WTC11 (cell line): ENCODE results near the gene WRAP53. TPM values are rescaled to one million over a fixed set of nuclear protein-coding genes. Genes with fewer than 3 reads are reported as not detected.

ENCODE experiments used
- ATAC-seq: fragments of 200-7000 bp; cut with Tn5 transposase; 2 replicates; pipeline ENCODE4 v1.10.0; 2021; ENCODE audit warnings: mild to moderate bottlenecking, moderate library complexity
- CTCF ChIA-PET: fragments of 300-600 bp; sonication (Branson Sonifier 250); formaldehyde crosslinking; loops from one replicate; lab custom pipeline; 2021; ENCODE audit warnings: antibody characterized with exemption; lab: Charles Lee
- POLR2A ChIA-PET: fragments of 350-600 bp; sonication (Branson Sonifier 250); formaldehyde crosslinking; loops from one replicate; lab custom pipeline; 2021; ENCODE audit warnings: antibody characterized with exemption; lab: Charles Lee
- DNase-seq: peaks from one replicate; pipeline ENCODE4 v3.0.0; 2021; ENCODE audit warnings: low spot score
- H3K27ac Mint-ChIP-seq: 2 replicates; pipeline ENCODE4 v1.8.0; 2021; ENCODE audit warnings: mixed read lengths
- H3K27me3 Mint-ChIP-seq: 2 replicates; pipeline ENCODE4 v1.8.0; 2021; ENCODE audit warnings: low read depth, mild to moderate bottlenecking, moderate library complexity, mixed read lengths
- H3K36me3 Mint-ChIP-seq: 2 replicates; pipeline ENCODE4 v1.8.0; 2021; ENCODE audit warnings: mixed read lengths
- H3K4me1 Mint-ChIP-seq: 2 replicates; pipeline ENCODE4 v1.8.0; 2022; ENCODE audit warnings: mixed read lengths
- H3K4me3 Mint-ChIP-seq: 2 replicates; pipeline ENCODE4 v1.8.0; 2021; ENCODE audit warnings: mild to moderate bottlenecking, moderate library complexity, mixed read lengths
- H3K9me3 Mint-ChIP-seq: 2 replicates; pipeline ENCODE4 v1.8.0; 2021; ENCODE audit warnings: mixed read lengths
- E2F1 ChIP-seq: sonication (generic); formaldehyde crosslinking; IDR thresholded peaks from 2 replicates; pipeline ENCODE4 v1.8.0; 2022; ENCODE audit warnings: mild to moderate bottlenecking, missing genetic modification reagents
- EMX1 ChIP-seq: fragments of 250-450 bp; sonication (Bioruptor Pico); IDR thresholded peaks from 2 replicates; pipeline ENCODE4 v1.8.0; 2021; ENCODE audit warnings: mild to moderate bottlenecking
- ETV6 ChIP-seq: sonication (generic); formaldehyde crosslinking; IDR thresholded peaks from 2 replicates; pipeline ENCODE4 v1.8.1; 2022; ENCODE audit warnings: mild to moderate bottlenecking, missing genetic modification reagents
- FOXJ3 ChIP-seq: sonication (generic); formaldehyde crosslinking; IDR thresholded peaks from 2 replicates; pipeline ENCODE4 v1.9.0; 2021; ENCODE audit warnings: missing genetic modification reagents, mild to moderate bottlenecking, borderline replicate concordance
- GTF2I ChIP-seq: fragments of 250-450 bp; sonication (Bioruptor Pico); conservative IDR thresholded peaks from 2 replicates; pipeline ENCODE4 v1.4.0; 2021; ENCODE audit warnings: mild to moderate bottlenecking
- IRF1 ChIP-seq: sonication (generic); formaldehyde crosslinking; IDR thresholded peaks from 2 replicates; pipeline ENCODE4 v1.8.0; 2023; ENCODE audit warnings: missing genetic modification reagents
- KAT7 ChIP-seq: sonication (generic); formaldehyde crosslinking; IDR thresholded peaks from 2 replicates; pipeline ENCODE4 v1.8.1; 2023; ENCODE audit warnings: missing genetic modification reagents, mild to moderate bottlenecking, borderline replicate concordance
- MAX ChIP-seq: sonication (generic); formaldehyde crosslinking; IDR thresholded peaks from 2 replicates; pipeline ENCODE4 v1.8.0; 2022; ENCODE audit warnings: mild to moderate bottlenecking, missing genetic modification reagents
- PRRX2 ChIP-seq: fragments of 250-450 bp; sonication (Bioruptor Pico); IDR thresholded peaks from 2 replicates; pipeline ENCODE4 v1.8.0; 2021; ENCODE audit warnings: mild to moderate bottlenecking
- RORB ChIP-seq: fragments of 250-450 bp; sonication (Bioruptor Pico); IDR thresholded peaks from 2 replicates; pipeline ENCODE4 v1.9.0; 2021; ENCODE audit warnings: mild to moderate bottlenecking
- TEAD4 ChIP-seq: sonication (generic); formaldehyde crosslinking; IDR thresholded peaks from 2 replicates; pipeline ENCODE4 v1.8.0; 2022; ENCODE audit warnings: mild to moderate bottlenecking, missing genetic modification reagents
- USF2 ChIP-seq: sonication (generic); formaldehyde crosslinking; IDR thresholded peaks from 2 replicates; pipeline ENCODE4 v1.8.1; 2023; ENCODE audit warnings: mild to moderate bottlenecking, missing genetic modification reagents, moderate library complexity
- ZNF121 ChIP-seq: sonication (generic); formaldehyde crosslinking; IDR thresholded peaks from 2 replicates; pipeline ENCODE4 v1.8.0; 2023; ENCODE audit warnings: missing genetic modification reagents
- ZNF138 ChIP-seq: sonication (generic); formaldehyde crosslinking; conservative IDR thresholded peaks from 2 replicates; pipeline ENCODE4 v1.8.1; 2022; ENCODE audit warnings: mild to moderate bottlenecking, moderate library complexity, missing genetic modification reagents
- ZNF219 ChIP-seq: sonication (generic); formaldehyde crosslinking; IDR thresholded peaks from 2 replicates; pipeline ENCODE4 v1.8.0; 2023; ENCODE audit warnings: missing genetic modification reagents, mild to moderate bottlenecking, borderline replicate concordance
- ZNF232 ChIP-seq: sonication (generic); formaldehyde crosslinking; IDR thresholded peaks from 2 replicates; pipeline ENCODE4 v1.8.0; 2022; ENCODE audit warnings: mild to moderate bottlenecking, missing genetic modification reagents
- ZNF263 ChIP-seq: sonication (generic); formaldehyde crosslinking; IDR thresholded peaks from 2 replicates; pipeline ENCODE4 v1.8.1; 2022; ENCODE audit warnings: low read depth, mild to moderate bottlenecking, moderate library complexity, missing genetic modification reagents
- ZNF416 ChIP-seq: fragments of 250-450 bp; sonication (Bioruptor Pico); IDR thresholded peaks from 2 replicates; pipeline ENCODE4 v1.9.0; 2021; ENCODE audit warnings: mild to moderate bottlenecking, inconsistent platforms
- ZNF425 ChIP-seq: fragments of 250-450 bp; sonication (Bioruptor Pico); conservative IDR thresholded peaks from 2 replicates; pipeline ENCODE4 v1.9.0; 2021; ENCODE audit warnings: mild to moderate bottlenecking
- ZSCAN18 ChIP-seq: fragments of 250-450 bp; sonication (Bioruptor Pico); IDR thresholded peaks from 2 replicates; pipeline ENCODE4 v2.1.2; 2022; ENCODE audit warnings: mild to moderate bottlenecking, moderate library complexity
- total RNA-seq: library from RNA; stranded (reverse); gene quantifications from 3 replicates; pipeline ENCODE4 v1.2.3, GENCODE V29; 2021
- TF ChIP-seq, protein P1 (sequence below): sonication (generic); formaldehyde crosslinking; IDR thresholded peaks from 2 replicates; pipeline ENCODE4 v1.8.1; 2023; ENCODE audit warnings: mild to moderate bottlenecking, missing genetic modification reagents, moderate library complexity
- TF ChIP-seq, protein P2 (sequence below): sonication (generic); formaldehyde crosslinking; IDR thresholded peaks from 2 replicates; pipeline ENCODE4 v1.8.0; 2023; ENCODE audit warnings: missing genetic modification reagents, mild to moderate bottlenecking, borderline replicate concordance
- TF ChIP-seq, protein P3 (sequence below): sonication (generic); formaldehyde crosslinking; IDR thresholded peaks from 2 replicates; pipeline ENCODE4 v1.8.1; 2022; ENCODE audit warnings: low read depth, mild to moderate bottlenecking, moderate library complexity, missing genetic modification reagents, borderline replicate concordance

Gene WRAP53
- total RNA-seq, 1 experiment from 2014 or later = 37.2 TPM

GRCh38 chr17:7717756-7718350, 29.6 kb downstream of the WRAP53 start:
- Mint-ChIP-seq H3K27ac (no peak overlapping the region), H3K4me3 (peak overlapping the region; percentile 83), H3K4me1 (peaks cover 34% of the 10 kb centered on the region), H3K36me3 (no peaks in the 10 kb centered on the region), H3K9me3 (no peaks in the 10 kb centered on the region), H3K27me3 (peaks cover 44% of the 10 kb centered on the region)
- no peak for TF ChIP-seq E2F1 (CRISPR knock-in tag)
- no peak for TF ChIP-seq ZSCAN18 (CRISPR knock-in tag)
- TF ChIP-seq PRRX2 (CRISPR knock-in tag) = no peak
- no peak for TF ChIP-seq ETV6 (CRISPR knock-in tag)
- no peak for TF ChIP-seq GTF2I (CRISPR knock-in tag)
- TF ChIP-seq ZNF138 (CRISPR knock-in tag) = no peak
- no peak for TF ChIP-seq ZNF425 (CRISPR knock-in tag)
- no peak for TF ChIP-seq TEAD4
- TF ChIP-seq MAX = no peak
- TF ChIP-seq KAT7 (CRISPR knock-in tag) = no peak
- no peak for TF ChIP-seq RORB
- no peak for TF ChIP-seq ZNF121 (CRISPR knock-in tag)
- TF ChIP-seq ZNF263 (CRISPR knock-in tag) = no peak
- no peak for TF ChIP-seq ZNF232 (CRISPR knock-in tag)
- TF ChIP-seq EMX1 (CRISPR knock-in tag) = no peak
- TF ChIP-seq, protein P1, sequence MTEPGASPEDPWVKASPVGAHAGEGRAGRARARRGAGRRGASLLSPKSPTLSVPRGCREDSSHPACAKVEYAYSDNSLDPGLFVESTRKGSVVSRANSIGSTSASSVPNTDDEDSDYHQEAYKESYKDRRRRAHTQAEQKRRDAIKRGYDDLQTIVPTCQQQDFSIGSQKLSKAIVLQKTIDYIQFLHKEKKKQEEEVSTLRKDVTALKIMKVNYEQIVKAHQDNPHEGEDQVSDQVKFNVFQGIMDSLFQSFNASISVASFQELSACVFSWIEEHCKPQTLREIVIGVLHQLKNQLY (CRISPR knock-in tag) = no peak
- no peak for TF ChIP-seq ZNF416 (CRISPR knock-in tag)
- ChIA-PET CTCF (interaction anchor here (0.6 to 8.0 kb wide), 12 partner anchors 12 to 134 kb away, joined by 3 to 120 read pairs (median 10); partner anchors contain the start of genes EFNB3, FXR2, MPDU1 and SOX15), POLR2A (interaction anchor here (1.2 to 2.3 kb wide), 5 partner anchors 13 to 139 kb away, joined by 4 to 18 read pairs (median 7); partner anchors contain the start of genes EFNB3, NAA38, SAT2 and TP53)
- no peak for DNase-seq
- no peak for ATAC-seq

DNA sequence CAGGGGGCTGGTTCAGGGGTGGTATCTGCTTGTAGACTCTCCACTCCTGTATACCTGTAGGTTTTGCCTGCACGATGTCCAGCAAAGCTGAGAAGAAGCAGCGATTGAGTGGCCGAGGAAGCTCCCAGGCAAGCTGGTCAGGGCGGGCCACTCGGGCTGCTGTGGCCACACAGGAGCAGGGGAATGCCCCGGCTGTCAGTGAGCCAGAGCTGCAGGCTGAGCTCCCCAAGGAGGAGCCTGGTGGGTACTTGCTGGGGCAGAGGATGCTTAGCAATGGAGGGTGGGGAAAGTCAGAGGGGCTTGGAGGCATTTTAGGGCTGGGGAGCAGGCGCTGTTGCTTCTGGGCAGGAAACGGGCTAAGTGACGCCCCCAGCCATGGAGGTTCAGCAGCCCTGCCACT, 31.4 kb downstream of the WRAP53 start:
- Mint-ChIP-seq H3K4me1 (peaks cover 35% of the 10 kb centered on the region), H3K27me3 (peaks cover 39% of the 10 kb centered on the region), H3K27ac (no peak overlapping the region), H3K36me3 (no peaks in the 10 kb centered on the region), H3K9me3 (no peaks in the 10 kb centered on the region), H3K4me3 (no peak overlapping the region)
- ChIA-PET POLR2A (no interaction called here), CTCF (no interaction called here)
- ATAC-seq (no peak), DNase-seq (no peak)
- no peak for TF ChIP-seq KAT7 (CRISPR knock-in tag)
- TF ChIP-seq FOXJ3 = no peak
- no peak for TF ChIP-seq IRF1 (CRISPR knock-in tag)
- TF ChIP-seq ZNF219 (CRISPR knock-in tag) = no peak
- no peak for TF ChIP-seq USF2
- TF ChIP-seq, protein P2, sequence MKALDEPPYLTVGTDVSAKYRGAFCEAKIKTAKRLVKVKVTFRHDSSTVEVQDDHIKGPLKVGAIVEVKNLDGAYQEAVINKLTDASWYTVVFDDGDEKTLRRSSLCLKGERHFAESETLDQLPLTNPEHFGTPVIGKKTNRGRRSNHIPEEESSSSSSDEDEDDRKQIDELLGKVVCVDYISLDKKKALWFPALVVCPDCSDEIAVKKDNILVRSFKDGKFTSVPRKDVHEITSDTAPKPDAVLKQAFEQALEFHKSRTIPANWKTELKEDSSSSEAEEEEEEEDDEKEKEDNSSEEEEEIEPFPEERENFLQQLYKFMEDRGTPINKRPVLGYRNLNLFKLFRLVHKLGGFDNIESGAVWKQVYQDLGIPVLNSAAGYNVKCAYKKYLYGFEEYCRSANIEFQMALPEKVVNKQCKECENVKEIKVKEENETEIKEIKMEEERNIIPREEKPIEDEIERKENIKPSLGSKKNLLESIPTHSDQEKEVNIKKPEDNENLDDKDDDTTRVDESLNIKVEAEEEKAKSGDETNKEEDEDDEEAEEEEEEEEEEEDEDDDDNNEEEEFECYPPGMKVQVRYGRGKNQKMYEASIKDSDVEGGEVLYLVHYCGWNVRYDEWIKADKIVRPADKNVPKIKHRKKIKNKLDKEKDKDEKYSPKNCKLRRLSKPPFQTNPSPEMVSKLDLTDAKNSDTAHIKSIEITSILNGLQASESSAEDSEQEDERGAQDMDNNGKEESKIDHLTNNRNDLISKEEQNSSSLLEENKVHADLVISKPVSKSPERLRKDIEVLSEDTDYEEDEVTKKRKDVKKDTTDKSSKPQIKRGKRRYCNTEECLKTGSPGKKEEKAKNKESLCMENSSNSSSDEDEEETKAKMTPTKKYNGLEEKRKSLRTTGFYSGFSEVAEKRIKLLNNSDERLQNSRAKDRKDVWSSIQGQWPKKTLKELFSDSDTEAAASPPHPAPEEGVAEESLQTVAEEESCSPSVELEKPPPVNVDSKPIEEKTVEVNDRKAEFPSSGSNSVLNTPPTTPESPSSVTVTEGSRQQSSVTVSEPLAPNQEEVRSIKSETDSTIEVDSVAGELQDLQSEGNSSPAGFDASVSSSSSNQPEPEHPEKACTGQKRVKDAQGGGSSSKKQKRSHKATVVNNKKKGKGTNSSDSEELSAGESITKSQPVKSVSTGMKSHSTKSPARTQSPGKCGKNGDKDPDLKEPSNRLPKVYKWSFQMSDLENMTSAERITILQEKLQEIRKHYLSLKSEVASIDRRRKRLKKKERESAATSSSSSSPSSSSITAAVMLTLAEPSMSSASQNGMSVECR = no peak
- TF ChIP-seq, protein P3, sequence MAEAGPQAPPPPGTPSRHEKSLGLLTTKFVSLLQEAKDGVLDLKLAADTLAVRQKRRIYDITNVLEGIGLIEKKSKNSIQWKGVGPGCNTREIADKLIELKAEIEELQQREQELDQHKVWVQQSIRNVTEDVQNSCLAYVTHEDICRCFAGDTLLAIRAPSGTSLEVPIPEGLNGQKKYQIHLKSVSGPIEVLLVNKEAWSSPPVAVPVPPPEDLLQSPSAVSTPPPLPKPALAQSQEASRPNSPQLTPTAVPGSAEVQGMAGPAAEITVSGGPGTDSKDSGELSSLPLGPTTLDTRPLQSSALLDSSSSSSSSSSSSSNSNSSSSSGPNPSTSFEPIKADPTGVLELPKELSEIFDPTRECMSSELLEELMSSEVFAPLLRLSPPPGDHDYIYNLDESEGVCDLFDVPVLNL (CRISPR knock-in tag) = no peak
